KMS-11 (cell line): ENCODE data around the gene CELSR3.

Experiments
- H2AFZ ChIP-seq: fragments of 200-600 bp; sonication (generic); 2 replicates; pipeline ENCODE4 v1.6.1; 2016; ENCODE audit warnings: antibody characterized with exemption, mixed run types, low read depth
- H3K27ac ChIP-seq: fragments of 200-600 bp; sonication (generic); 2 replicates; pipeline ENCODE4 v1.6.1; 2016; ENCODE audit warnings: mild to moderate bottlenecking, mixed run types
- H3K27me3 ChIP-seq: fragments of 200-600 bp; sonication (generic); 2 replicates; pipeline ENCODE4 v1.6.1; 2017; ENCODE audit warnings: mild to moderate bottlenecking, low read depth, mixed run types, moderate library complexity; ENCODE audit not compliant: insufficient read depth
- H3K36me3 ChIP-seq: fragments of 200-600 bp; sonication (generic); 2 replicates; pipeline ENCODE4 v1.6.1; 2017; ENCODE audit warnings: mild to moderate bottlenecking, mixed run types; ENCODE audit not compliant: insufficient read depth
- H3K4me1 ChIP-seq: fragments of 200-600 bp; sonication (generic); 2 replicates; pipeline ENCODE4 v1.6.1; 2016; ENCODE audit warnings: mild to moderate bottlenecking, low read depth, mixed run types; ENCODE audit not compliant: poor library complexity, severe bottlenecking
- H3K4me2 ChIP-seq: fragments of 200-600 bp; sonication (generic); 2 replicates; pipeline ENCODE4 v1.7.0; 2016; ENCODE audit warnings: mild to moderate bottlenecking, mixed run types
- H3K4me3 ChIP-seq: fragments of 200-600 bp; sonication (generic); IDR thresholded peaks from 2 replicates; pipeline ENCODE4 v1.6.1; 2017; ENCODE audit warnings: low read depth, low read length, mixed read lengths; ENCODE audit not compliant: insufficient read depth
- H3K79me2 ChIP-seq: fragments of 200-600 bp; sonication (generic); 2 replicates; pipeline ENCODE4 v1.6.1; 2016; ENCODE audit warnings: low read depth, mixed run types; ENCODE audit not compliant: insufficient read depth
- H3K9ac ChIP-seq: fragments of 200-600 bp; sonication (generic); 2 replicates; pipeline ENCODE4 v1.6.1; 2016; ENCODE audit warnings: mild to moderate bottlenecking, mixed run types
- H4K20me1 ChIP-seq: fragments of 200-600 bp; sonication (generic); 2 replicates; pipeline ENCODE4 v1.6.1; 2016; ENCODE audit warnings: mild to moderate bottlenecking, mixed run types; ENCODE audit not compliant: insufficient read depth
- TF ChIP-seq, protein P1 (sequence below): fragments of 200-600 bp; sonication (generic); conservative IDR thresholded peaks from 2 replicates; pipeline ENCODE4 v1.6.1; 2017; ENCODE audit warnings: low read depth, mild to moderate bottlenecking, antibody characterized with exemption, low read length, moderate library complexity, mixed read lengths

The CELSR3 gene

DNA sequence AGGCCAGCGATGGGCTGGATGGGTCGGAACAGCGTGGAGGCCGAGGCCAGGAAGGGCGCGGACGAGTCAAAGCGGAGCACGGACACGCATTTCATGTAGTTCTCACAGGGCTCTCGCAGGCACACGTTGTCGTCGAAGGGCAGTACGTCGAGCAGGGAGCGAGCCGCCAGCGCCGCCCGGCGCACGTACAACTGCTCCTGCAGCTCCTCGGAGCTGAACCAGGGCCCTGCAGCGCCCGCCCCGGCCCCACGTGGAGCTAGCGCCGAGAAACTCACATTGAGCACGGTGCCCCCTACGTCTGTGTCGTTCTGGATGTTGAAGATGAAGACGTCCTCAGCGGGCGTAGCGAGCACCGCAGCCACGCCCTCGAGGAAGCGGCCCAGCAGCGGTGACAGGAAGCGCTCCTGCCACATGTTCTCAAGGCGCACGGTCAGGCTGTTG lies 5.8 kb downstream of the CELSR3 start:
- Histone ChIP-seq H3K4me3 (no peak overlapping the region), H3K4me2 (no peak overlapping the region), H3K9ac (no peak overlapping the region), H3K27ac (no peak overlapping the region), H3K27me3 (no peaks in the 10 kb centered on the region), H3K4me1 (peaks cover 20% of the 10 kb centered on the region), H3K36me3 (no peaks in the 10 kb centered on the region), H3K79me2 (no peaks in the 10 kb centered on the region), H2AFZ (no peak overlapping the region), H4K20me1 (no peaks in the 10 kb centered on the region)
- TF ChIP-seq, protein P1, sequence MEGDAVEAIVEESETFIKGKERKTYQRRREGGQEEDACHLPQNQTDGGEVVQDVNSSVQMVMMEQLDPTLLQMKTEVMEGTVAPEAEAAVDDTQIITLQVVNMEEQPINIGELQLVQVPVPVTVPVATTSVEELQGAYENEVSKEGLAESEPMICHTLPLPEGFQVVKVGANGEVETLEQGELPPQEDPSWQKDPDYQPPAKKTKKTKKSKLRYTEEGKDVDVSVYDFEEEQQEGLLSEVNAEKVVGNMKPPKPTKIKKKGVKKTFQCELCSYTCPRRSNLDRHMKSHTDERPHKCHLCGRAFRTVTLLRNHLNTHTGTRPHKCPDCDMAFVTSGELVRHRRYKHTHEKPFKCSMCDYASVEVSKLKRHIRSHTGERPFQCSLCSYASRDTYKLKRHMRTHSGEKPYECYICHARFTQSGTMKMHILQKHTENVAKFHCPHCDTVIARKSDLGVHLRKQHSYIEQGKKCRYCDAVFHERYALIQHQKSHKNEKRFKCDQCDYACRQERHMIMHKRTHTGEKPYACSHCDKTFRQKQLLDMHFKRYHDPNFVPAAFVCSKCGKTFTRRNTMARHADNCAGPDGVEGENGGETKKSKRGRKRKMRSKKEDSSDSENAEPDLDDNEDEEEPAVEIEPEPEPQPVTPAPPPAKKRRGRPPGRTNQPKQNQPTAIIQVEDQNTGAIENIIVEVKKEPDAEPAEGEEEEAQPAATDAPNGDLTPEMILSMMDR = no peak

DNA sequence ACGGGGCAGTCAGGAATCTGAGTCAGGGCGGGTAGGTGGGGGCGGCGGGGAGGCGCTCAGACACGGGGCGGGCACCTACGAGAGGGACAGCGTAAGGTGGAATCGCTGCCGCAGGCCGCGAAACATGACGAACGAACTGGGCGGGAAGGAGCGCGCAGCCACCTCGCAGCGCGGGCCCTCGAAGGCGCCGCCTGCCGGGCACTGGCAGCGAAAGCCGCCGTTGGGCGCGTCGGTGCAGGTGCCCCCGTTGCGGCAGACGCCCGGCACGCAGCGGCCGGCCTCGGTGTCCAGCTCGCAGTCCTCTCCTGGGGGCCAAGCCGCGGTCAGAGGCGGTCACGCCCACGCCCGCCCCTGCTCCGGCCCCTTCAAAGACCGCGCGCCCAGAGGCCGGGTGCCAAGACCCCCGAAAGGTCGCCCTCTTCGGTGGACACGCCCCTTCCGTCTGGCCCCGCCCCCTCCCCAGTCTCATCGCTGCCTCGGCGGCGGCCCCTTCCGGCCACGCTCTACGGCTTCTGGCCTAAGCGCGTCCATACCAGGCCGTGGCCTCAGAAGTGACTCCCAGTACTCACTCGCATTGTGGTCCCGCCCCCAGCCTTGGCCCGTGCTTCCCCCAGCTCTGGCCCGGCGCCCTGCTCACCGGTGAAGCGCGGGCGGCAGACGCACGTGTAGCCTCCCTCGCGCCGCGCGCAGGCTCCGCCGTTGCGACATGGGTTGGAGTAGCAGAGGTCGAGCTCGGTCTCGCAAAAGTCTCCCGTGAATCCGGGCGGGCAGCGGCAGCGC lies 6.4 kb downstream of the CELSR3 start:
- H3K79me2 ChIP-seq = no peaks in the 10 kb centered on the region
- TF ChIP-seq, protein P1 = no peak
- H3K27ac ChIP-seq = no peak overlapping the region
- no peaks in the 10 kb centered on the region for H3K36me3 ChIP-seq
- H3K27me3 ChIP-seq = no peaks in the 10 kb centered on the region
- H3K4me1 ChIP-seq = peaks cover 20% of the 10 kb centered on the region
- H3K9ac ChIP-seq = no peak overlapping the region
- no peaks in the 10 kb centered on the region for H4K20me1 ChIP-seq
- no peak overlapping the region for H2AFZ ChIP-seq
- no peak overlapping the region for H3K4me2 ChIP-seq
- no peak overlapping the region for H3K4me3 ChIP-seq

DNA sequence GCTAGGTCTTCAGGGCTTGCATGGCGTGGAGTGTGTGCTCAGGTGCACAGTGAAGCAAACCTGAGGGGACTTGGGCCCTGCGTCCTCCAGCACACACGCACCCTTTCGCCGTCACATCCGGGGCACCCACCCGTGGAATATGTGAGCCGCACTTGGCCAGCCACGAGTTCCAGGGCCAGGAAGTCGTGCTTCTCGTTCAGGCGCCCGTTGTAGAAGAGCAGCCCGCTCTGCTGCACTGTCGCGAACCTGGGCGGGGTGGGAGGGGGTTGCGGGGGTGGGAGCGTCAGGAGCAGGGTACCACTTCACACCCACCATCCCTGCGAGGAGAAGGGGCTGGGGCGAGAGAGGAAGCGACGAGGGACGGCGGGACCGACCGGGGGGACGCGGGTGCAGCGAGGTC lies 7.1 kb downstream of the CELSR3 start:
- Histone ChIP-seq H3K4me2 (no peak overlapping the region), H3K27me3 (no peaks in the 10 kb centered on the region), H4K20me1 (no peaks in the 10 kb centered on the region), H2AFZ (no peak overlapping the region), H3K27ac (no peak overlapping the region), H3K9ac (no peak overlapping the region), H3K4me3 (no peak overlapping the region), H3K36me3 (no peaks in the 10 kb centered on the region), H3K79me2 (no peaks in the 10 kb centered on the region), H3K4me1 (peaks cover 20% of the 10 kb centered on the region)
- TF ChIP-seq, protein P1 = no peak

DNA sequence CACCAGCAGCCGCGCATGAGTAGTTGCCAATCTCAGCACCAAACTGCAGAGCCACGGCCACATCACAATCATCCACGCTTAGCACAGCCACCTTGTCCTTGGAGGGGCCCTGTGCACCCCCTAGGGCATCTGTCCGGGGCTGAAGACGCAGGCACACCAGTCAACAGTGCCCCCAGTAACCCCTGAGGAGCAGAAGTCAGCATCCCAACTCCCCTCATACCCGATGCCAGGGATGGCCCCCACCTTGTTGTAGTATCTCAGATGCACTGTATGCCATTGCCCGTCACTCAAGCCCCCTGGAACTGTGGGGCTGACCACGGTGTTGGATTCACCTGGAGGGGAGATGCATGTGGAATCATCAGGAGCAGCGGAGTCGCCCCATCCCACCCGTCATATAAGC lies 7.6 kb downstream of the CELSR3 start:
- no peaks in the 10 kb centered on the region for H3K36me3 ChIP-seq
- H3K4me1 ChIP-seq = peaks cover 20% of the 10 kb centered on the region
- no peak overlapping the region for H3K27ac ChIP-seq
- no peaks in the 10 kb centered on the region for H3K27me3 ChIP-seq
- H4K20me1 ChIP-seq = no peaks in the 10 kb centered on the region
- H3K4me2 ChIP-seq = no peak overlapping the region
- H2AFZ ChIP-seq = no peak overlapping the region
- H3K79me2 ChIP-seq = no peaks in the 10 kb centered on the region
- no peak overlapping the region for H3K4me3 ChIP-seq
- H3K9ac ChIP-seq = no peak overlapping the region
- TF ChIP-seq, protein P1 = no peak
